Liver (tissue), 9 donors: Measurements from ENCODE around the gene FTO. TPM values are rescaled to one million over a fixed set of nuclear protein-coding genes. Genes with fewer than 3 reads are reported as not detected.

Source experiments
- DNase-seq: peaks from one replicate; pipeline ENCODE4 v3.0.0-alpha.2; 2017; ENCODE audit warnings: low spot score
- H3K27ac ChIP-seq, 2 donors: one replicate each; pipeline ENCODE4 v1.7.0; 2013; ENCODE audit warnings: inconsistent platforms in 2 of 2, low read length in 2 of 2, control low read depth in 1 of 2, low read depth in 1 of 2, mild to moderate bottlenecking in 1 of 2
- H3K27me3 ChIP-seq, 4 donors: one replicate each; pipeline versions ENCODE4 v1.6.1 to v1.7.0; 2013; ENCODE audit warnings: low read length in 3 of 4, inconsistent platforms in 1 of 4, mild to moderate bottlenecking in 1 of 4, moderate library complexity in 1 of 4; ENCODE audit not compliant: control insufficient read depth in 4 of 4, insufficient read depth in 4 of 4
- H3K36me3 ChIP-seq, 4 donors: one replicate each; pipeline versions ENCODE4 v1.6.1 to v1.7.0; 2013; ENCODE audit warnings: low read length in 3 of 4, mild to moderate bottlenecking in 3 of 4, low read depth in 1 of 4, moderate library complexity in 1 of 4; ENCODE audit not compliant: control insufficient read depth in 4 of 4, insufficient read depth in 3 of 4
- H3K4me1 ChIP-seq, 4 donors: one replicate each; pipeline versions ENCODE4 v1.6.1 to v1.7.0; 2013; ENCODE audit warnings: low read length in 3 of 4, mild to moderate bottlenecking in 3 of 4, moderate library complexity in 1 of 4; ENCODE audit not compliant: control insufficient read depth in 4 of 4, insufficient read depth in 4 of 4
- H3K4me3 ChIP-seq, 3 donors: one replicate each; pipeline versions ENCODE4 v1.6.1 to v1.7.0; 2013; ENCODE audit warnings: low read length in 3 of 3, control low read depth in 1 of 3, low read depth in 1 of 3, mild to moderate bottlenecking in 1 of 3
- H3K9ac ChIP-seq, 2 donors: one replicate each; pipeline ENCODE4 v1.7.0; 2013; ENCODE audit warnings: low read length in 2 of 2, mild to moderate bottlenecking in 2 of 2, moderate library complexity in 2 of 2, control low read depth in 1 of 2, low read depth in 1 of 2
- H3K9me3 ChIP-seq, 4 donors: one replicate each; pipeline versions ENCODE4 v1.6.1 to v1.7.0; 2013; ENCODE audit warnings: low read length in 3 of 4; ENCODE audit not compliant: control insufficient read depth in 4 of 4
- EGR1 ChIP-seq, 2 donors: IDR thresholded peaks; 2 replicates each; pipeline ENCODE4 v1.6.1; 2016 to 2018; ENCODE audit warnings: antibody characterized with exemption in 2 of 2, low read depth in 2 of 2
- FOXA1 ChIP-seq: IDR thresholded peaks from 2 replicates; pipeline ENCODE4 v1.6.1; 2016; ENCODE audit warnings: antibody characterized with exemption
- FOXA2 ChIP-seq: IDR thresholded peaks from 2 replicates; pipeline ENCODE4 v1.6.1; 2016; ENCODE audit warnings: antibody characterized with exemption
- GABPA ChIP-seq, 2 donors: IDR thresholded peaks in 1 of 2; conservative IDR thresholded peaks in 1 of 2; 2 replicates each; pipeline ENCODE4 v1.6.1; 2016; ENCODE audit warnings: antibody characterized with exemption in 2 of 2, mild to moderate bottlenecking in 1 of 2, moderate library complexity in 1 of 2
- HNF4A ChIP-seq, 2 donors: conservative IDR thresholded peaks; 2 replicates each; pipeline ENCODE4 v1.6.1; 2016; ENCODE audit warnings: antibody characterized with exemption in 2 of 2, mild to moderate bottlenecking in 2 of 2
- HNF4G ChIP-seq: IDR thresholded peaks from 2 replicates; pipeline ENCODE4 v1.6.1; 2016; ENCODE audit warnings: antibody characterized with exemption
- JUND ChIP-seq, 2 donors: IDR thresholded peaks; 2 replicates each; pipeline ENCODE4 v1.6.1; 2016; ENCODE audit warnings: antibody characterized with exemption in 2 of 2
- NR2F2 ChIP-seq: IDR thresholded peaks from 2 replicates; pipeline ENCODE4 v1.6.1; 2016; ENCODE audit warnings: antibody characterized with exemption
- RAD21 ChIP-seq, 2 donors: IDR thresholded peaks; 2 replicates each; pipeline ENCODE4 v1.6.1; 2016; ENCODE audit warnings: antibody characterized with exemption in 2 of 2, mild to moderate bottlenecking in 2 of 2
- RXRA ChIP-seq, 2 donors: IDR thresholded peaks; 2 replicates each; pipeline ENCODE4 v1.6.1; 2017 to 2018; ENCODE audit warnings: antibody characterized with exemption in 2 of 2, mild to moderate bottlenecking in 1 of 2
- SP1 ChIP-seq: IDR thresholded peaks from 2 replicates; pipeline ENCODE4 v1.6.1; 2018; ENCODE audit warnings: antibody characterized with exemption, mild to moderate bottlenecking
- TAF1 ChIP-seq: conservative IDR thresholded peaks from 2 replicates; pipeline ENCODE4 v1.6.1; 2016; ENCODE audit warnings: antibody characterized with exemption, mild to moderate bottlenecking
- YY1 ChIP-seq: IDR thresholded peaks from 2 replicates; pipeline ENCODE4 v1.6.1; 2016; ENCODE audit warnings: antibody characterized with exemption, mild to moderate bottlenecking
- WGBS: extraction: QIAGEN DNeasy Blood & Tissue Kit; methylation state at CpG from one replicate; pipeline ENCODE4 v1.1.7; 2013; 5-methylcytosine and 5-hydroxymethylcytosine counted together
- polyA plus RNA-seq, 2 donors: library from polyadenylated mRNA; stranded (reverse) in 1 of 2; unstranded in 1 of 2; fragments of 200-250 nt in 1 of 2; fragments of >200 nt in 1 of 2; fragmentation: Nextera tagmentation in 1 of 2; extraction: Ambion mirVana in 1 of 2; gene quantifications; one replicate each; pipeline versions ENCODE4 v1.2.1 to v1.2.3, GENCODE V29; 2013 to 2015
- total RNA-seq, 2 donors: library from RNA; depleted of rRNA; stranded (reverse); fragments of >200 nt; gene quantifications; one replicate each; pipeline ENCODE4 v1.2.3, GENCODE V29; 2014
- TF ChIP-seq, protein P1 (sequence below): IDR thresholded peaks from 2 replicates; pipeline ENCODE4 v1.6.1; 2016; ENCODE audit warnings: antibody characterized with exemption
- TF ChIP-seq, protein P2 (sequence below): IDR thresholded peaks from 2 replicates; pipeline ENCODE4 v1.6.1; 2016; ENCODE audit warnings: antibody characterized with exemption, mild to moderate bottlenecking
- TF ChIP-seq, protein P3 (sequence below): IDR thresholded peaks from 2 replicates; pipeline ENCODE4 v1.6.1; 2016; ENCODE audit warnings: antibody characterized with exemption
- TF ChIP-seq, protein P4 (sequence below): IDR thresholded peaks from 2 replicates; pipeline ENCODE4 v1.6.1; 2016; ENCODE audit warnings: antibody characterized with exemption
- TF ChIP-seq, protein P5 (sequence below): fragments of 150-350 bp; IDR thresholded peaks from 2 replicates; pipeline ENCODE4 v1.5.1; 2017; ENCODE audit warnings: improper control_type of control experiment, low read depth, low read length; ENCODE audit not compliant: missing input control
- donor health status: healthy.
- donor health status: healthy.
- donor health status: healthy.
- donor health status: healthy.
- donor health status: healthy.

The FTO gene
- total and polyA plus RNA-seq, 4 donors, result 12.0 to 54.2 (median 24.6) TPM

DNA sequence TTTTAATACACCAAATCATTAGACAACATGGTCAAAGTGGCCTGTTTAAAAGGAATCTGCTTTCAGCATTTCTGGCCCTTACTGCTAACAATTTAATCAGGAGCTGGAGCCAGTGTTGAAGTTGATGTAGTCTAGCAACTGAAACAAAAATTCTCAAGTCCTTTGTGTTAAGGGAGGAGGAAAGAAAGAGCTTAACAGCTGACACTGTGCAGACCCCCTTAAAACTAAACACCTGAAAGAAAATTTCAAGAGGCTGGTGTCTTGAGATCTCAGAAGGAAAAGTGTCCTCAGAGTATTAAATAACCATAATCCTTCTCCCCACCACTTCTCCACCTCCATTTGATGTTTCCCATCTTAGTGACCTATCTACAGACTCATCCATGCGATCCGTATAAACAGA, 232.1 kb downstream of the FTO start:
- H3K27me3 ChIP-seq, result no peaks in the 10 kb centered on the region
- no peaks in the 10 kb centered on the region for H3K9me3 ChIP-seq
- no peak overlapping the region for H3K4me3 ChIP-seq
- no peak overlapping the region for H3K27ac ChIP-seq
- H3K4me1 ChIP-seq, result no peaks in the 10 kb centered on the region
- H3K9ac ChIP-seq, result no peak overlapping the region
- WGBS, result 98% methylated on average over 2 of the region's 2 CpGs
- no peak for DNase-seq
- H3K36me3 ChIP-seq, result peaks cover 0 to 7% (median 1%) of the 10 kb centered on the region in 4 donors
- no peak for TF ChIP-seq FOXA1
- no peak for TF ChIP-seq GABPA (IDR thresholded peaks at IDR 0.05 in 1 of 2, conservative IDR thresholded peaks at IDR 0.05 in 1 of 2)
- no peak for TF ChIP-seq YY1
- TF ChIP-seq, protein P1, sequence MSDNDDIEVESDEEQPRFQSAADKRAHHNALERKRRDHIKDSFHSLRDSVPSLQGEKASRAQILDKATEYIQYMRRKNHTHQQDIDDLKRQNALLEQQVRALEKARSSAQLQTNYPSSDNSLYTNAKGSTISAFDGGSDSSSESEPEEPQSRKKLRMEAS, result no peak
- TF ChIP-seq HNF4A (conservative IDR thresholded peaks at IDR 0.05), result no peak
- no peak for TF ChIP-seq RAD21 (IDR thresholded peaks at IDR 0.05)
- TF ChIP-seq NR2F2, result no peak
- TF ChIP-seq, protein P2, sequence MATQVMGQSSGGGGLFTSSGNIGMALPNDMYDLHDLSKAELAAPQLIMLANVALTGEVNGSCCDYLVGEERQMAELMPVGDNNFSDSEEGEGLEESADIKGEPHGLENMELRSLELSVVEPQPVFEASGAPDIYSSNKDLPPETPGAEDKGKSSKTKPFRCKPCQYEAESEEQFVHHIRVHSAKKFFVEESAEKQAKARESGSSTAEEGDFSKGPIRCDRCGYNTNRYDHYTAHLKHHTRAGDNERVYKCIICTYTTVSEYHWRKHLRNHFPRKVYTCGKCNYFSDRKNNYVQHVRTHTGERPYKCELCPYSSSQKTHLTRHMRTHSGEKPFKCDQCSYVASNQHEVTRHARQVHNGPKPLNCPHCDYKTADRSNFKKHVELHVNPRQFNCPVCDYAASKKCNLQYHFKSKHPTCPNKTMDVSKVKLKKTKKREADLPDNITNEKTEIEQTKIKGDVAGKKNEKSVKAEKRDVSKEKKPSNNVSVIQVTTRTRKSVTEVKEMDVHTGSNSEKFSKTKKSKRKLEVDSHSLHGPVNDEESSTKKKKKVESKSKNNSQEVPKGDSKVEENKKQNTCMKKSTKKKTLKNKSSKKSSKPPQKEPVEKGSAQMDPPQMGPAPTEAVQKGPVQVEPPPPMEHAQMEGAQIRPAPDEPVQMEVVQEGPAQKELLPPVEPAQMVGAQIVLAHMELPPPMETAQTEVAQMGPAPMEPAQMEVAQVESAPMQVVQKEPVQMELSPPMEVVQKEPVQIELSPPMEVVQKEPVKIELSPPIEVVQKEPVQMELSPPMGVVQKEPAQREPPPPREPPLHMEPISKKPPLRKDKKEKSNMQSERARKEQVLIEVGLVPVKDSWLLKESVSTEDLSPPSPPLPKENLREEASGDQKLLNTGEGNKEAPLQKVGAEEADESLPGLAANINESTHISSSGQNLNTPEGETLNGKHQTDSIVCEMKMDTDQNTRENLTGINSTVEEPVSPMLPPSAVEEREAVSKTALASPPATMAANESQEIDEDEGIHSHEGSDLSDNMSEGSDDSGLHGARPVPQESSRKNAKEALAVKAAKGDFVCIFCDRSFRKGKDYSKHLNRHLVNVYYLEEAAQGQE, result no peak
- TF ChIP-seq, protein P3, sequence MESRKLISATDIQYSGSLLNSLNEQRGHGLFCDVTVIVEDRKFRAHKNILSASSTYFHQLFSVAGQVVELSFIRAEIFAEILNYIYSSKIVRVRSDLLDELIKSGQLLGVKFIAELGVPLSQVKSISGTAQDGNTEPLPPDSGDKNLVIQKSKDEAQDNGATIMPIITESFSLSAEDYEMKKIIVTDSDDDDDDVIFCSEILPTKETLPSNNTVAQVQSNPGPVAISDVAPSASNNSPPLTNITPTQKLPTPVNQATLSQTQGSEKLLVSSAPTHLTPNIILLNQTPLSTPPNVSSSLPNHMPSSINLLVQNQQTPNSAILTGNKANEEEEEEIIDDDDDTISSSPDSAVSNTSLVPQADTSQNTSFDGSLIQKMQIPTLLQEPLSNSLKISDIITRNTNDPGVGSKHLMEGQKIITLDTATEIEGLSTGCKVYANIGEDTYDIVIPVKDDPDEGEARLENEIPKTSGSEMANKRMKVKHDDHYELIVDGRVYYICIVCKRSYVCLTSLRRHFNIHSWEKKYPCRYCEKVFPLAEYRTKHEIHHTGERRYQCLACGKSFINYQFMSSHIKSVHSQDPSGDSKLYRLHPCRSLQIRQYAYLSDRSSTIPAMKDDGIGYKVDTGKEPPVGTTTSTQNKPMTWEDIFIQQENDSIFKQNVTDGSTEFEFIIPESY, result no peak
- no peak for TF ChIP-seq FOXA2
- TF ChIP-seq TAF1, result no peak
- no peak for TF ChIP-seq HNF4G
- no peak for TF ChIP-seq EGR1 (IDR thresholded peaks at IDR 0.05; ENCODE audit: low read depth in 2 of 2)
- no peak for TF ChIP-seq SP1
- TF ChIP-seq, protein P4, sequence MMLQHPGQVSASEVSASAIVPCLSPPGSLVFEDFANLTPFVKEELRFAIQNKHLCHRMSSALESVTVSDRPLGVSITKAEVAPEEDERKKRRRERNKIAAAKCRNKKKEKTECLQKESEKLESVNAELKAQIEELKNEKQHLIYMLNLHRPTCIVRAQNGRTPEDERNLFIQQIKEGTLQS, result no peak
- no peak for TF ChIP-seq JUND (IDR thresholded peaks at IDR 0.05)
- TF ChIP-seq, protein P5, sequence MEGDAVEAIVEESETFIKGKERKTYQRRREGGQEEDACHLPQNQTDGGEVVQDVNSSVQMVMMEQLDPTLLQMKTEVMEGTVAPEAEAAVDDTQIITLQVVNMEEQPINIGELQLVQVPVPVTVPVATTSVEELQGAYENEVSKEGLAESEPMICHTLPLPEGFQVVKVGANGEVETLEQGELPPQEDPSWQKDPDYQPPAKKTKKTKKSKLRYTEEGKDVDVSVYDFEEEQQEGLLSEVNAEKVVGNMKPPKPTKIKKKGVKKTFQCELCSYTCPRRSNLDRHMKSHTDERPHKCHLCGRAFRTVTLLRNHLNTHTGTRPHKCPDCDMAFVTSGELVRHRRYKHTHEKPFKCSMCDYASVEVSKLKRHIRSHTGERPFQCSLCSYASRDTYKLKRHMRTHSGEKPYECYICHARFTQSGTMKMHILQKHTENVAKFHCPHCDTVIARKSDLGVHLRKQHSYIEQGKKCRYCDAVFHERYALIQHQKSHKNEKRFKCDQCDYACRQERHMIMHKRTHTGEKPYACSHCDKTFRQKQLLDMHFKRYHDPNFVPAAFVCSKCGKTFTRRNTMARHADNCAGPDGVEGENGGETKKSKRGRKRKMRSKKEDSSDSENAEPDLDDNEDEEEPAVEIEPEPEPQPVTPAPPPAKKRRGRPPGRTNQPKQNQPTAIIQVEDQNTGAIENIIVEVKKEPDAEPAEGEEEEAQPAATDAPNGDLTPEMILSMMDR, result no peak
- no peak for TF ChIP-seq RXRA (IDR thresholded peaks at IDR 0.05)
